ENCODE data around the gene TSPAN4.

Gene TSPAN4

GRCh38 chr11:897253-898142, 54.8 kb downstream of the TSPAN4 start:
- H3K4me3 ChIP-seq (ENCODE audit: insufficient read length, low read depth): no peak overlapping the region
- H3K4me1 ChIP-seq (ENCODE audit: insufficient read depth, insufficient read length): peaks cover 33% of the 10 kb centered on the region
- DNase-seq (ENCODE audit: low read depth, low spot score): no peak
- H3K9ac ChIP-seq (ENCODE audit: insufficient read length, low read depth): peak overlapping the region; percentile 72
- peaks cover 84% of the 10 kb centered on the region for H3K36me3 ChIP-seq (ENCODE audit: insufficient read depth, insufficient read length, low read length)
- TF ChIP-seq YY1 (IDR thresholded peaks at IDR 0.05; ENCODE audit: insufficient read depth, insufficient read length): no peak
- TF ChIP-seq SUZ12 (IDR thresholded peaks at IDR 0.05; ENCODE audit: extremely low read depth, insufficient read depth, insufficient read length): no peak
- no peak for TF ChIP-seq ZNF274 (IDR thresholded peaks at IDR 0.05; ENCODE audit: low read depth, low read length)
- no peaks in the 10 kb centered on the region for H3K27me3 ChIP-seq (ENCODE audit: insufficient read depth, insufficient read length)
- no peaks in the 10 kb centered on the region for H3K9me3 ChIP-seq (ENCODE audit: insufficient read depth, low read length)

GRCh38 chr11:898143-898511, 55.5 kb downstream of the TSPAN4 start:
- Histone ChIP-seq H3K4me1 (ENCODE audit: insufficient read depth, insufficient read length) (peaks cover 27% of the 10 kb centered on the region), H3K9me3 (ENCODE audit: insufficient read depth, low read length) (no peaks in the 10 kb centered on the region), H3K9ac (ENCODE audit: insufficient read length, low read depth) (peak overlapping the region; percentile 72), H3K36me3 (ENCODE audit: insufficient read depth, insufficient read length, low read length) (peaks cover 84% of the 10 kb centered on the region), H3K27me3 (ENCODE audit: insufficient read depth, insufficient read length) (no peaks in the 10 kb centered on the region), H3K4me3 (ENCODE audit: insufficient read length, low read depth) (no peak overlapping the region)
- TF ChIP-seq SUZ12 (IDR thresholded peaks at IDR 0.05; ENCODE audit: extremely low read depth, insufficient read depth, insufficient read length) (no peak), ZNF274 (IDR thresholded peaks at IDR 0.05; ENCODE audit: low read depth, low read length) (no peak), YY1 (IDR thresholded peaks at IDR 0.05; ENCODE audit: insufficient read depth, insufficient read length) (no peak)
- DNase-seq (ENCODE audit: low read depth, low spot score): no peak

GRCh38 chr11:898540-899190, 56.0 kb downstream of the TSPAN4 start:
- Histone ChIP-seq H3K9ac (ENCODE audit: insufficient read length, low read depth) (no peak overlapping the region), H3K9me3 (ENCODE audit: insufficient read depth, low read length) (no peaks in the 10 kb centered on the region), H3K4me1 (ENCODE audit: insufficient read depth, insufficient read length) (peaks cover 22% of the 10 kb centered on the region), H3K4me3 (ENCODE audit: insufficient read length, low read depth) (no peak overlapping the region), H3K27me3 (ENCODE audit: insufficient read depth, insufficient read length) (no peaks in the 10 kb centered on the region), H3K36me3 (ENCODE audit: insufficient read depth, insufficient read length, low read length) (peaks cover 83% of the 10 kb centered on the region)
- DNase-seq (ENCODE audit: low read depth, low spot score): no peak
- TF ChIP-seq SUZ12 (IDR thresholded peaks at IDR 0.05; ENCODE audit: extremely low read depth, insufficient read depth, insufficient read length): no peak
- TF ChIP-seq ZNF274 (IDR thresholded peaks at IDR 0.05; ENCODE audit: low read depth, low read length): no peak

- peaks cover 86% of the 10 kb centered on the region for H3K36me3 ChIP-seq (ENCODE audit: insufficient read depth, insufficient read length, low read length)
- peaks cover 15% of the 10 kb centered on the region for H3K4me1 ChIP-seq (ENCODE audit: insufficient read depth, insufficient read length)
- H3K4me3 ChIP-seq (ENCODE audit: insufficient read length, low read depth): no peak overlapping the region
- H3K9ac ChIP-seq (ENCODE audit: insufficient read length, low read depth): no peak overlapping the region
- TF ChIP-seq YY1 (IDR thresholded peaks at IDR 0.05; ENCODE audit: insufficient read depth, insufficient read length) (no peak), ZNF274 (IDR thresholded peaks at IDR 0.05; ENCODE audit: low read depth, low read length) (no peak)
- H3K27me3 ChIP-seq (ENCODE audit: insufficient read depth, insufficient read length): no peaks in the 10 kb centered on the region
- DNase-seq (ENCODE audit: low read depth, low spot score): no peak
- H3K9me3 ChIP-seq (ENCODE audit: insufficient read depth, low read length): no peaks in the 10 kb centered on the region
Measured at GRCh38 chr11:899724-900123, 57.1 kb downstream of the TSPAN4 start.

- TF ChIP-seq SUZ12 (IDR thresholded peaks at IDR 0.05; ENCODE audit: extremely low read depth, insufficient read depth, insufficient read length): no peak
- TF ChIP-seq ZNF274 (IDR thresholded peaks at IDR 0.05; ENCODE audit: low read depth, low read length): no peak
- TF ChIP-seq YY1 (IDR thresholded peaks at IDR 0.05; ENCODE audit: insufficient read depth, insufficient read length): no peak
- no peak overlapping the region for H3K4me3 ChIP-seq (ENCODE audit: insufficient read length, low read depth)
- peaks cover 82% of the 10 kb centered on the region for H3K36me3 ChIP-seq (ENCODE audit: insufficient read depth, insufficient read length, low read length)
- H3K4me1 ChIP-seq (ENCODE audit: insufficient read depth, insufficient read length): peaks cover 8% of the 10 kb centered on the region
- H3K27me3 ChIP-seq (ENCODE audit: insufficient read depth, insufficient read length): no peaks in the 10 kb centered on the region
- H3K9ac ChIP-seq (ENCODE audit: insufficient read length, low read depth): no peak overlapping the region
- no peaks in the 10 kb centered on the region for H3K9me3 ChIP-seq (ENCODE audit: insufficient read depth, low read length)
- DNase-seq (ENCODE audit: low read depth, low spot score): no peak
Measured at GRCh38 chr11:900545-900944, 57.9 kb downstream of the TSPAN4 start.

GRCh38 chr11:901452-902061, 58.9 kb downstream of the TSPAN4 start:
- Histone ChIP-seq H3K9ac (ENCODE audit: insufficient read length, low read depth) (no peak overlapping the region), H3K27me3 (ENCODE audit: insufficient read depth, insufficient read length) (no peaks in the 10 kb centered on the region), H3K4me1 (ENCODE audit: insufficient read depth, insufficient read length) (peaks cover 8% of the 10 kb centered on the region), H3K36me3 (ENCODE audit: insufficient read depth, insufficient read length, low read length) (peaks cover 89% of the 10 kb centered on the region), H3K9me3 (ENCODE audit: insufficient read depth, low read length) (no peaks in the 10 kb centered on the region), H3K4me3 (ENCODE audit: insufficient read length, low read depth) (no peak overlapping the region)
- no peak for DNase-seq (ENCODE audit: low read depth, low spot score)
- no peak for TF ChIP-seq ZNF274 (IDR thresholded peaks at IDR 0.05; ENCODE audit: low read depth, low read length)
- TF ChIP-seq SUZ12 (IDR thresholded peaks at IDR 0.05; ENCODE audit: extremely low read depth, insufficient read depth, insufficient read length): no peak
- no peak for TF ChIP-seq YY1 (IDR thresholded peaks at IDR 0.05; ENCODE audit: insufficient read depth, insufficient read length)

GRCh38 chr11:904380-904779, 61.7 kb downstream of the TSPAN4 start:
- no peaks in the 10 kb centered on the region for H3K27me3 ChIP-seq (ENCODE audit: insufficient read depth, insufficient read length)
- H3K4me1 ChIP-seq (ENCODE audit: insufficient read depth, insufficient read length): peaks cover 4% of the 10 kb centered on the region
- no peaks in the 10 kb centered on the region for H3K9me3 ChIP-seq (ENCODE audit: insufficient read depth, low read length)
- DNase-seq (ENCODE audit: low read depth, low spot score): no peak
- H3K4me3 ChIP-seq (ENCODE audit: insufficient read length, low read depth): no peak overlapping the region
- H3K9ac ChIP-seq (ENCODE audit: insufficient read length, low read depth): no peak overlapping the region
- peaks cover 91% of the 10 kb centered on the region for H3K36me3 ChIP-seq (ENCODE audit: insufficient read depth, insufficient read length, low read length)
- TF ChIP-seq SUZ12 (IDR thresholded peaks at IDR 0.05; ENCODE audit: extremely low read depth, insufficient read depth, insufficient read length): no peak
- TF ChIP-seq ZNF274 (IDR thresholded peaks at IDR 0.05; ENCODE audit: low read depth, low read length): no peak
- no peak for TF ChIP-seq YY1 (IDR thresholded peaks at IDR 0.05; ENCODE audit: insufficient read depth, insufficient read length)

Measured in NT2/D1 (cell line).